ENCODE results near the gene FGGY. TPM values are rescaled to one million over a fixed set of nuclear protein-coding genes. Genes with fewer than 3 reads are reported as not detected.

Gene FGGY
- total RNA-seq, 1 donor from 2014 or later: 31.2 TPM

DNA sequence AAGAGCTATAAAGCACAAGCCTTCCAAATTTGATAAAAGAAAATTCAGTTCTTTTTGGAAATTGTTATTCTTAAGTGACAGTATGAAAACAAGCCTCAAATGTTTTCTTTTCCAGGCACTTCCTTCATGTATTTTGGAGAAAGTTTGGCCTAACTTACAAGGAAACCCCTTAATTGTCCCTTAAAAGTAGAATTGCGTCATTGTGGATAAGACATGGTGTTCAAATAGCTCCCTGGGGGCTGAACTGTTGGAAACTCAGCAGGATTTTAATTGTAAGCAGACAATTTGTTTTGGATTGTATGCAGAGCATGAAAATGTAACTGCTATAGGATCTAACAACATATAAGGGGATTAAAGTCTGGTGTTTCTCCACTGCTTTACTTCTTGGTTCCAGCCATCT is 35.4 kb upstream of the FGGY start:
- H3K27ac ChIP-seq (replicated peaks): peak overlapping the region; percentile 57
- no peaks in the 10 kb centered on the region for H3K9me3 ChIP-seq (replicated peaks)
- intact Hi-C loops (cut with micrococcal nuclease): no loop called here
- TF ChIP-seq, protein P1, sequence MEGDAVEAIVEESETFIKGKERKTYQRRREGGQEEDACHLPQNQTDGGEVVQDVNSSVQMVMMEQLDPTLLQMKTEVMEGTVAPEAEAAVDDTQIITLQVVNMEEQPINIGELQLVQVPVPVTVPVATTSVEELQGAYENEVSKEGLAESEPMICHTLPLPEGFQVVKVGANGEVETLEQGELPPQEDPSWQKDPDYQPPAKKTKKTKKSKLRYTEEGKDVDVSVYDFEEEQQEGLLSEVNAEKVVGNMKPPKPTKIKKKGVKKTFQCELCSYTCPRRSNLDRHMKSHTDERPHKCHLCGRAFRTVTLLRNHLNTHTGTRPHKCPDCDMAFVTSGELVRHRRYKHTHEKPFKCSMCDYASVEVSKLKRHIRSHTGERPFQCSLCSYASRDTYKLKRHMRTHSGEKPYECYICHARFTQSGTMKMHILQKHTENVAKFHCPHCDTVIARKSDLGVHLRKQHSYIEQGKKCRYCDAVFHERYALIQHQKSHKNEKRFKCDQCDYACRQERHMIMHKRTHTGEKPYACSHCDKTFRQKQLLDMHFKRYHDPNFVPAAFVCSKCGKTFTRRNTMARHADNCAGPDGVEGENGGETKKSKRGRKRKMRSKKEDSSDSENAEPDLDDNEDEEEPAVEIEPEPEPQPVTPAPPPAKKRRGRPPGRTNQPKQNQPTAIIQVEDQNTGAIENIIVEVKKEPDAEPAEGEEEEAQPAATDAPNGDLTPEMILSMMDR (IDR thresholded peaks at IDR 0.05; ENCODE audit: borderline replicate concordance): no peak
- no peaks in the 10 kb centered on the region for H3K27me3 ChIP-seq (ENCODE audit: low read depth)
- H3K4me1 ChIP-seq: peaks cover 34% of the 10 kb centered on the region
- H3K4me3 ChIP-seq: no peak overlapping the region
- H3K36me3 ChIP-seq: no peaks in the 10 kb centered on the region
- DNase-seq: no peak

DNA sequence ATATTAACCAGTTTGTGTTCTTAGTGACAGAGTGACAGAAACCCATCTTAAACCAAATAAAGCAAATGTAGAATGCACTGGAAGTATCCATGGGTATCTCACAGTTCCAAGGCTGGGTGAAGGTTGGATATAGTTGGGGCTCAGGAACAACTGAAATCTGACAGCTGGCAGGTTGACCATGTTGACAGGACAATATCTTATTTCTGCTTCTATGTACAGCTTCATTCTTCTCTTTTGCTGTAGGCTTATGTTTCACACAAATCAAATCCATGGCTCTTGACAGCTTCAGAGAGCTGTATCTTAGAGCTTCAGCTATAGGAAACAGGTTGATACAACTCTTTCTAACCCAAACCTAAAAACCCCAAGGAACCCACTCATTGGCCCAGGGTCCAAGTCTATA is 34.3 kb upstream of the FGGY start:
- Histone ChIP-seq H3K27me3 (ENCODE audit: low read depth) (no peaks in the 10 kb centered on the region), H3K27ac (replicated peaks) (no peak overlapping the region), H3K9me3 (replicated peaks) (no peaks in the 10 kb centered on the region), H3K4me1 (peaks cover 43% of the 10 kb centered on the region), H3K36me3 (no peaks in the 10 kb centered on the region), H3K4me3 (no peak overlapping the region)
- no peak for DNase-seq
- intact Hi-C loops (cut with micrococcal nuclease): no loop called here
- TF ChIP-seq, protein P1 (IDR thresholded peaks at IDR 0.05; ENCODE audit: borderline replicate concordance): no peak

DNA sequence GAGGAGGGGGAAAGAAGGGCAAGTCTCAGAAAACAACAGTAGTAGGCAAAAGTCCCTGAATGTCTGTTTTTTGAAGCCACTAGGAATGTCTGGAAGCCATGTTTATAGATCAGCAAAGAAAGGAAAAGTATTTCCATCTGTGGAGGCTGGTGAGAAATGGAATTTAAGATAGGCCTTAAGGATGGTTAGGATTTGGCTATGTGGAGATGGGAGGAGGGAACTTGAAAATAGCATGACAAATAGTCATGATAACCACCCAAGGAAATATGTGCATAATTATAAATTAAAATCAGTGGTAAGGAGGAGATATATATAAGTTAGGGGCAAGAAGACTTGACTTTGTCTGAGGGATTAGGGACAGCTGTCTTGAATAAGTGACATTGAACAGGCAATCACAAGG is 33.8 kb upstream of the FGGY start:
- Histone ChIP-seq H3K36me3 (no peaks in the 10 kb centered on the region), H3K9me3 (replicated peaks) (no peaks in the 10 kb centered on the region), H3K27ac (replicated peaks) (no peak overlapping the region), H3K4me3 (no peak overlapping the region), H3K4me1 (peaks cover 43% of the 10 kb centered on the region), H3K27me3 (ENCODE audit: low read depth) (no peaks in the 10 kb centered on the region)
- intact Hi-C loops (cut with micrococcal nuclease): no loop called here
- TF ChIP-seq, protein P1 (IDR thresholded peaks at IDR 0.05; ENCODE audit: borderline replicate concordance): no peak
- no peak for DNase-seq

DNA sequence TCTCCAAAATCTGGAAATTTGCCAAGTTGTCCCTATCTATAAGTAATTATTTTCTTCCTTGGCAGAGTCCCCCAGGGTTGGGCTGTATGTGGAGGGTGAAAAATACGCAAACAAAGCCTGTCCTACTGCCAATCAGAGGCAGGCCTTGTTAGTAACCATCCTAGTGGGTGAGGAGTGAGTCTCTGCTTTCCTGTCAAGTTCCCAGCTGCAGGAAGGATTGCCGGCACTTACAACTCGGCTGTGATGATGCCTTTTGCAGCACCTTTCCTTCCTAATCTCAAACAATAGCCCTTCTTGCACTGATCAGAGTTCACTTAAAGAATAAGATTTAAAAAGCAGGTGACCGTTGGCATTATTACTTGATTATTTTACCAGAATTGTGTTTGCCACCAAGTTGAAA is 31.3 kb upstream of the FGGY start:
- DNase-seq: no peak
- no peaks in the 10 kb centered on the region for H3K36me3 ChIP-seq
- no peaks in the 10 kb centered on the region for H3K27me3 ChIP-seq (ENCODE audit: low read depth)
- H3K9me3 ChIP-seq (replicated peaks): no peaks in the 10 kb centered on the region
- H3K4me3 ChIP-seq: no peak overlapping the region
- peaks cover 40% of the 10 kb centered on the region for H3K4me1 ChIP-seq
- H3K27ac ChIP-seq (replicated peaks): peak overlapping the region; percentile 59
- intact Hi-C loops (cut with micrococcal nuclease): no loop called here
- TF ChIP-seq, protein P1 (IDR thresholded peaks at IDR 0.05; ENCODE audit: borderline replicate concordance): no peak

DNA sequence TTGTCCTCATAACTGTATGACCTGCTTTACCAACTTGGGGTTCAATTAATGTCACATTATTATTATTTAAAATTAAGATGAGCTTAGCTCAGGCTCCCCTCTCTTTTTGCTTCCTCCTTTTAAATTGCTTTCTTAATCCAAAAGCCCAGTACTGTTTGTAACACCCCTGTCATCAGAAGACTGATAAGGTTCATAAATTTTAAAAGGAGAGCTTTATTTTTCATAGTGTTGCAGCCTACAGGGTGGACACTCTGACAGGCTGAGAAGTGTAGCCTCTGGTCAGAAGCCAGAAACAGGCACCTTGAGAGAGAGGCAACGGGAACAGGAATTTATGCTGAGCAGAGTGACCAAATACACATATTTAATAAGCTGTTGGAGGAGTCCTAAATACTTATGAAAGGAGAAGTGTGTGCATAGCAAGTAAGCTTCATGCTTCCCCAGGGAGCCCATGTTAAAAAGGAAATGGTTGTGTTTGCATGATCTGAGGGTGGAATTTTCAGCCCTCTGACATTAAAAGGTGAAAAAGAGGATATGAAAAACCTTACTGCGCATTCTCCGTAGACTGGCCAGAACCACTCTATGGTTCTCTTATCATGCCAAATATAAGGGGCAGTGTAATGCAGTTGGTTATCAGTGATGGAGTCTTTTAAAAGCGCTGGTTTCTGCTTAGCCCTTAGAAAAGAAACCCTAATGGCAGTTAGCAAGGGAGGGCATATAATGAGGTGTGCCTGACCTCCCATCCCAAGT is 30.5 kb upstream of the FGGY start:
- TF ChIP-seq, protein P1 (IDR thresholded peaks at IDR 0.05; ENCODE audit: borderline replicate concordance): no peak
- Histone ChIP-seq H3K4me1 (peaks cover 33% of the 10 kb centered on the region), H3K4me3 (no peak overlapping the region), H3K27ac (replicated peaks) (peak overlapping the region; percentile 59), H3K27me3 (ENCODE audit: low read depth) (no peaks in the 10 kb centered on the region), H3K9me3 (replicated peaks) (no peaks in the 10 kb centered on the region), H3K36me3 (no peaks in the 10 kb centered on the region)
- DNase-seq: no peak
- intact Hi-C loops (cut with micrococcal nuclease): no loop called here

Measured in left ventricle myocardium inferior (tissue), 1 donor.